GM21528 (cell line): ENCODE data around the gene ETV5.

Experiments used
- ATAC-seq: cut with Tn5 transposase; IDR thresholded peaks from one replicate; pipeline ENCODE4 v1.9.1; 2021; ENCODE audit warnings: mild to moderate bottlenecking, moderate library complexity; ENCODE audit not compliant: unreplicated experiment, low FRiP score

ETV5 gene

DNA sequence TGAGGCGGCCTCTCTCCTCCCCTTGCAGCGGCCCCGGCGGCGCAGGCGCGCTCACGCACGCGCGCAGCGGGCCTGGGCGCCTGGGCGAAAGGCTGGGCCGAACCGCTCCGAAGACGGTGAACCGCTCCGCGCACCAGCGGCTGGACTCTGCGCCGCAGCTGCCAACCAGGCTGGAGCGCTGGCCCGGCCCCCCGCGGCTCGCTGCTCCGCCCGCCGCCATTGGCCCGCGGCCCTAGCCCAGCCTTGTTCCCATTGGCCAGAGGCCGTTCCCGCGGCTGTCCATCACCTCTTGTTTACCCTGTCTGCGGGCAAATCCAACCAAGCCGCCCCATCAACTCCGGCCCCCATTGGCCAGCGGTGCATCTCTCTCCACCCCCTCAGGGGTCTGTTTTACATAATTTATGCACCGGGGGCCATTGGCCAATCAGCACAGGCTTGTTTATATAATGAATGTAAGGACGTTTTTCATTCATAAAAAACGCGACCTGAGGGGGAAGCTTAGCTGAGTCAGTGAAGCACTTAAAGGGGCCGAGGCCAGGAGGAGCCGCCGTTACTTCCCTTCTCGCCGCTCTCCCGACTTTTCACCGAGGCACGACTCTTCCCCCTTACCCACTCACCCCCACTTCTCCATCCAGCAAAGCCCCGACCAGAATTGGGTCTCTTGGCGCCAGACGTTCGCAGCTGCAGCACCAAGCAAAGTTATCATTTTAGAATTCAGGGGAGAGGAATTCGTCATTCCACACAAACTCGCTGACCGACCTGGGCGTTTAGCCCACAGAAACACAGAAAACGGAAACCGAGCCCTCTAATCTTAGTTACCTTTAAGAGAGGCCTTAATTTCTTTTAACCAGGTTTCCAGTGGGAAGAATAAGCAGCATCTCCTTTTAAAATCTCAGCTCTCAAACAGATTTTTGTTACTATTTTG lies at the start of gene ETV5:
Gene ETV5 (minus strand): TSS at position 149 of the 925 bp plus-strand sequence. CDS start 3,221 bp downstream, outside the sequence.
- peak; percentile 97 for ATAC-seq

GRCh38 chr3:186154641-186155040 lies 45.8 kb upstream of the ETV5 start:
- ATAC-seq, result no peak

- ATAC-seq, result peak; percentile 83
Measured at GRCh38 chr3:186152889-186153292, 44.0 kb upstream of the ETV5 start.

GRCh38 chr3:186152361-186152798 lies 43.5 kb upstream of the ETV5 start:
- peak; percentile 5 for ATAC-seq

GRCh38 chr3:186151077-186151971 lies 42.4 kb upstream of the ETV5 start:
- ATAC-seq, result peak; percentile 43

DNA sequence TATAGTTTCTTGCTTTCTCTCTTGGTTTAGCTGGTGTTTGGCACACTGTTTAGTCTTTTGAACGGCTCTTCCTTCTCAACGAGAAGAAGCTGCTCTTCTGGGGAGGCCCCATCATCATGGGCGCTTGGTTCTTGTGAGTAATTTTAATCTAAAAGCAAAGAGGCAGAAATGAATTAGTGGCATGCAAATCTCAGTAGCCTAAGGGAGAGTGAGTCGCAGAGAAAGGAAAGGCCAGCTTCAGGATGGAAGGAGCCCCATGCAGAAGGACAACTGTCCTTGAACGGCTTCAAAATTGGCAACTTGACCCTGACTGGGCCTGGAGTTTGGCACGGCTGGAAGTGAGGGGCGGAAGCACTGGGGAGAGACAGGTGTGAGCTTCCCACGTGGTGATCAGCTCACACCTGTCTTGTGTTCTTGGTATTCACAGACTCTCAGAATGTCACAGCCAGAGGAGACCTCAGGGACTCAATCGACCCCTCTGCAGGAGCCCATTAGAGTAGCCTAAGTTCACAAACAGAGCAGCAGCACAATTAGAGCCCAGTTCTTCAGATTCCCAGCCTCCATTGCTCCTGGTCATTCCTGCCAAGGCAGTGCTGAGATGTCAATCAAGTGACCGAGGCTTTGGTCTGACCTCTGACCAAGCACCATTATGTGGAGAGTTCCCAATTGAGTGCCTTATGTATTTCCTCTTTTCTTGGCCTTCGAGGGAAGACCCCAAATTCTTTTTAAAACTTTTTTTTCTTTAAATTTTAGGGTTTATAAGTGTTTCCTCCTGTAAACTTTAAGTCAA lies 41.3 kb upstream of the ETV5 start:
- ATAC-seq, result no peak

DNA sequence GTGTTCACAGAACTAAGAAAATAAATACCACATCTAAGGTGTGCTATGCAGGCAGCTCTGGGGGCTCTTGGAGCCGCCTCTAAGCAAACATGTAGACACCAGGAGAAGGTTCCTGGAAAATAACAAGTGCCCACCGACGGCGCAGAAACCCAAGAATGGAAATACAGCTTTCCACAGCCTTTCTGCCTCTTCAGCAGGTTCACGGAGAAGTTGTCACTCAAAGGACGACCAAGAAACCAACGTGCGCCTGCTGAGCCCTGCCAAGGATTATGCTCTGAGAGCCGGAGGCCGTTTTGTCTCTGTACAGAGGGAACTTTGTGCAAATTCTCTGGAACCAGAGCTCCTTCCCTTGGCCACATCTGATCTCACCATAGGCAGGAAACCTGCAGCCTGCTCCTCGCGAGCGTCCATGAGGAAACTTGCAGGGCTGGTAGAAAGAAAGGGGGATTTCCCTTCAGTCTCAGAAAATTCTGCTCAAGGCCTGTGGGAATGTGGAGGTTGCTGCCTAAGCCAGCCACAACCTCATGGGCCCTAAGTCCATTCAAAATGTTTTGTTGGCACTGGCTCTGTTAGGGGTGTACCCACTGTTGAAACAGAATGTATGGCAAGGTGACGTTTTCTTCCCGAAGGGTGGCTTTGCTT lies 40.6 kb upstream of the ETV5 start:
- ATAC-seq, result no peak

DNA sequence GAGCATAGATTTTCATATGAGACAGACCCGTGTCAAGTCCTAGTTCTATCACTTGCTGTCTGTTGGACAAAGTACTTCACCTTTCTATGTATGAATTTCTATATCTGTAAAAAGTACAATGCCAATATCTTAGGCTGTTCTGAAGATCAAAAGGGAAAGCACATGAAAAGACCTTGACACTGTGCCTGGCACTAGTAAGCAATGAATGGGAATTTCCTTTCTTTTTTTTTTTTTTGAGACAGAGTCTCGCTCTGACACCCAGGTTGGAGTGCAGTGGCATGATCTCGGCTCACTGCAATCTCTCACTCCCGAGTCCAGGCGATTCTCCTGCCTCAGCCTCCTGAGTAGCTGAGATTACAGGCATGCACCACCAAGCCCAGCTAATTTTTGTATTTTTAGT lies 35.4 kb upstream of the ETV5 start:
- ATAC-seq, result no peak

DNA sequence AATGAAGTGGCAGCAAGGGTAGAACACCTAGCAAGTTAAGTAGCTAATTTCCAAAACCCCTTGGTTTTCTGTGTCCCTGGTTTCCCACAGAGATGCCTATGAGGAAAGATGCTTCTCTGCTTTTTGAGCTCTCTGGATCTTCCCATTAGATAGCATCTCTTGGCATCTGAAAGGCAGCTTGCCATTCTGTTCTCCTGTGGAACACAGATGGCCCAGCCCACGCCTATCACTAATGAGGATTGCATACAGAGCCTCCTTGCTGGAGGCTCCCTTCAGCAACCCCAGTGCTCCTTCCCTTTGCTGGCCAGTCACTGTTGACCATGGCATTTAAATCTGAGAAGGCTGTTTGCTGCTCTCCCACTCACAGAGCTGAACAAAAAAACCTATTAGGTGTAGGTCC lies 34.4 kb upstream of the ETV5 start:
- ATAC-seq, result no peak

DNA sequence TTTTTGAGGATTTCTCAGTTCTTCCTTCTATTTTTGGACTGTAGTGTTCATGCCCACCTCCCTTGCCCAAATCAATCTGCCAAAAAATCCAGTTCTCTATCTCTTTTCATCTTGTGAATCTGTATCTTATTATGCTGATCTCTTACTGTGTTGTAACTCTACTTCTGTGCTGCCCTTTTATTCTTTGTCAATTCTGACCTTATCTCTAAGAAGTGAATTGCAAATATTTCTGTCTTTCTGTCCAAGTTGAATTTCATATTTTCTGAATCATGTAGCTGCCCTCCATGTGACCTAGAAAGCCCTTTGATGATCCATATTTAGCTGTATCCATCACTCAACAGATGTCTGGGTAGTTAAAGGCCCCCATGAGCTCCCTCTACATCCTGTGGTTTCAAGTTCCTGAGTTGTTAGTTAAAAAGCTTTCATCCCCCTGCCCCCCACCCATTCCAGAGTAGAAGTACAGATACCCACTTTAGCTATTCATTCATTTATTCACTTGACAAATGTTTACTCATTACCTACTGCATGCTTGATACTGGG lies 33.6 kb upstream of the ETV5 start:
- ATAC-seq, result no peak

- ATAC-seq, result no peak
Measured at GRCh38 chr3:186141790-186142189, 32.9 kb upstream of the ETV5 start.

DNA sequence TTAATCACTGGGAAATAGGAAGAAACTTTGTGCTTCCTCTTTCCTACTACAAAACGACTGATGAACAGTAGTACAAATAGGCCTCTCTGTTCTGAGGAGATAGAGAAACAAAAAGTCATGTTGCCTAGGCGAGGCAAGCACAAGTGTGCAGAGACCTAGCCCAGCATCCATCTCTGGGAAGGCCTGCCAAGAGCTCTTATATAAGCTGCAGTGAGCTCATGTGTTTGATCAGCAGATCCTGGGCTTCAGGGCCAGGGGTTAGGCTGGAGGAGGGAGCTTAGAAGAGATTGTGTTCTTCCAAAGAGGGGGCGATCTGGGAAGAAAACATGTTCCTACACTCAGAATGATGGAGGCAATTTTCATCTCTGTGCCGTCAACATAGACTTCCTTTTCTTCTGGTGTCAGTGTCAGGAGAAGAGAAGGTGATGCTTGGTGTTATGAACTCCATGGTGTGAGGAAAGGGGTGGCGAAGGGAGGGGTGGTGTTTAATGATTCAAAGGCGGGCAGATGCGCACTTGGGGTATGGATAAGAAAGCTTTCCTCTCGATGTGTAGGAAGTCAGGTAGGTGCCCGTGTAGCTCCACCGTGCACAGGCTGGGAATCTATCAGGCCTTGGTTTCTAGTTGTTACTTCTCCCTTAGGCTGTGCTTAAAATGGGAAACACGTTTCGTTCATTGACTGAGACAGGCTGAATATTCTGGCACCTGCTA lies 29.5 kb upstream of the ETV5 start:
- ATAC-seq, result no peak

GRCh38 chr3:186137051-186137685 lies 28.3 kb upstream of the ETV5 start:
- no peak for ATAC-seq

- no peak for ATAC-seq
Measured at GRCh38 chr3:186133980-186134379, 25.1 kb upstream of the ETV5 start.

DNA sequence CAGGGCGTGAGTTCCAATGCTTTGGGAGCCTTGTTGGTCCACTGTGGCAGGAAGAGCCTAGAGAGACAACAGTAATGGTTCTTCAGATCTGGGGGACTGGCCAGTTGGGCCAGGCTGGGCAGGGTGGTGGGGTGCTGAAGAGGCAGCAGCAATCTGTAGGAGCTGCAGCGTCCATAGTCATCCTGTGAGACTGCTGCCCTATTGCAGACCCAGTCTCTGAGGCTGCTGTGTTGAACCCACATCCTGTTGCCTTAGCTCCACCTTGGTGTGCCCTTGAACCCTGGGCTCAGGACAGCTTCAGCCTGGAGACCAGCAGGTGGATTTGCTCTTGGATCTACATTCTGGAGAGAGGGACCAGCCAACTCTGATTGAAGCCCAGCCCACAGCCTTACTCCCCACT lies 23.6 kb upstream of the ETV5 start:
- ATAC-seq, result no peak

DNA sequence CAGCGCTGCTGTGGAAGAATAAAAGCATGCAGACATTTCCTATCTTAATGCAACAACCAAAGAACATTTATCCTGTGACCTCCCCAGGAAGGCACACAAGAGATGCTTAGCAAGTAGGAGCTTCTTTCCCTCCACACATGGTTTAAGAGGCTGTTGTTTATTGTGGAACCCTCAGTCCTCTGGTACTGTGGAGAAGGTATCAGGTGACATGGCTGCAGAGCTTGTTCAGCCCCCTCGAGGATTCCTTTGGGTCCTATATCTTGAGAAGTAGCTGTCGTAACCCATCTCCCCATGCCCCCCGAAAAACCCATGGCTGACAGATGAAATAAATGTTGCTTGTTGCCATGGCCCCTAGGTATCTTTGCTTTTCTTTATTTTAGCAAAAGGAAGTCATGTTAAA lies 20.3 kb upstream of the ETV5 start:
- ATAC-seq, result no peak

GRCh38 chr3:186128158-186128557 lies 19.3 kb upstream of the ETV5 start:
- no peak for ATAC-seq

DNA sequence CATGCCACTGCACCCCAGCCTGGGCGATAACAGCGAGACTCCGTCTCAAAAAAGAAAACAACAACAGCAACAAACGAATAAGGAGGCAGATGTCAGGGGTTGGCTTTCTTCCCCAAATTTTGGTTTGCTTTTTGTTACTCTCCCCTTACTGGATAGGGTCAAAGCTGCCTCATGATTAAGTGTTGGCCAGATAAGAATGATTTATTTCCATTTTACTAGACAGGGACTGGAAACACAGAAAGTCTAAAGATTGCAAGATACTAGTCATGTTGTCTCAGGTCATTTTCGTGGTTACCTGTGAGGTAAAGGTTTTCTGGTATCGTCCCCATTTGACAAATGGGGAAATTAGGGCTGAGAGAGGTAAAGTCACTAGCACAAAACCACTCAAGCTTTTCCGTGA lies 18.6 kb upstream of the ETV5 start:
- no peak for ATAC-seq

- no peak for ATAC-seq
Measured at GRCh38 chr3:186125118-186125517, 16.2 kb upstream of the ETV5 start.
